KG1 (cell line): ENCODE data around the gene FCN2.

Experiments used
- DNase-seq: peaks from one replicate; lab custom pipeline; 2025; lab: John Stamatoyannopoulos, UW

FCN2 gene

GRCh38 chr9:134869554-134870300, 10.9 kb upstream of the FCN2 start:
- DNase-seq = no peak

- no peak for DNase-seq
Measured at GRCh38 chr9:134870301-134870694, 10.3 kb upstream of the FCN2 start.

GRCh38 chr9:134870746-134871662, 9.6 kb upstream of the FCN2 start:
- no peak for DNase-seq

GRCh38 chr9:134871697-134872340, 8.8 kb upstream of the FCN2 start:
- no peak for DNase-seq

GRCh38 chr9:134872482-134873231, 8.0 kb upstream of the FCN2 start:
- DNase-seq = no peak

- no peak for DNase-seq
Measured at GRCh38 chr9:134875371-134875770, 5.2 kb upstream of the FCN2 start.

- no peak for DNase-seq
Measured at GRCh38 chr9:134877541-134877940, 3.1 kb upstream of the FCN2 start.

- no peak for DNase-seq
Measured at GRCh38 chr9:134879664-134880483, 736 bp upstream of the FCN2 start.

- DNase-seq = no peak
Measured at GRCh38 chr9:134881313-134881670, 682 bp downstream of the FCN2 start.

- no peak for DNase-seq
Measured at GRCh38 chr9:134882204-134882785, 1.7 kb downstream of the FCN2 start.

- DNase-seq = no peak
Measured at GRCh38 chr9:134883040-134883782, 2.6 kb downstream of the FCN2 start.

- no peak for DNase-seq
Measured at GRCh38 chr9:134884492-134884891, 3.9 kb downstream of the FCN2 start.

GRCh38 chr9:134885001-134885678, 4.5 kb downstream of the FCN2 start:
- no peak for DNase-seq

- DNase-seq = no peak
Measured at GRCh38 chr9:134885679-134886412, 5.2 kb downstream of the FCN2 start.

- no peak for DNase-seq
Measured at GRCh38 chr9:134886413-134886913, 5.9 kb downstream of the FCN2 start.

GRCh38 chr9:134887219-134887618, 6.6 kb downstream of the FCN2 start:
- DNase-seq = no peak

- no peak for DNase-seq
Measured at GRCh38 chr9:134887686-134888602, 7.3 kb downstream of the FCN2 start.
